Gastroesophageal sphincter (tissue), 3 donors: ENCODE data around the gene PIGX.

ENCODE experiments used
- POLR2A ChIP-seq, 2 donors: fragments of 450-650 bp; IDR thresholded peaks; one replicate each; pipeline ENCODE4 v1.6.1; 2017; ENCODE audit warnings: antibody characterized with exemption in 2 of 2, mild to moderate bottlenecking in 2 of 2, moderate library complexity in 1 of 2
- TF ChIP-seq, protein P1 (sequence below), 4 experiments: fragments of 200-600 bp in 2 of 4; fragments of 450-650 bp in 2 of 4; sonication (generic) in 1 of 4; IDR thresholded peaks; one replicate each; pipeline ENCODE4 v1.5.1; 2017 to 2019; ENCODE audit warnings: antibody characterized with exemption in 4 of 4, mild to moderate bottlenecking in 2 of 4, moderate library complexity in 2 of 4

DNA sequence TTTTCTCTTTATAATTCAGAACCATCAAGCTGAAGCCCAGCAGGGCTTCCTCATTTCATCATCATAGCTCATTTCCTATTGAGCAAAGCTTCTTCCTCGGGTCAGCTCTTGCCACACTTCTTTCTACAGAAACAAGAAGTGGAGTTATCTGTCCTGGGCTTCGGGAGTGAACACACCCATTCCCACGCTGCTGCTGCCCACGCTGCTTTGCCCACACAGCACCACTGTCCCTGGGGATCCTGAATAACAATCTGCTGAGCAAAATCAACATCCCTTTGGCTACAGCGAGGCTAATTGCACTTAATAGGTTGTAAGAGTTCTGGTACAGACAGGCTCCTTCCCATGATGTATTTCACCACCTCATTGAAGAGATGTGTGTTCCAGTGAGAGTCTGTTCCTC is 23.8 kb upstream of the PIGX start:
- TF ChIP-seq, protein P1, sequence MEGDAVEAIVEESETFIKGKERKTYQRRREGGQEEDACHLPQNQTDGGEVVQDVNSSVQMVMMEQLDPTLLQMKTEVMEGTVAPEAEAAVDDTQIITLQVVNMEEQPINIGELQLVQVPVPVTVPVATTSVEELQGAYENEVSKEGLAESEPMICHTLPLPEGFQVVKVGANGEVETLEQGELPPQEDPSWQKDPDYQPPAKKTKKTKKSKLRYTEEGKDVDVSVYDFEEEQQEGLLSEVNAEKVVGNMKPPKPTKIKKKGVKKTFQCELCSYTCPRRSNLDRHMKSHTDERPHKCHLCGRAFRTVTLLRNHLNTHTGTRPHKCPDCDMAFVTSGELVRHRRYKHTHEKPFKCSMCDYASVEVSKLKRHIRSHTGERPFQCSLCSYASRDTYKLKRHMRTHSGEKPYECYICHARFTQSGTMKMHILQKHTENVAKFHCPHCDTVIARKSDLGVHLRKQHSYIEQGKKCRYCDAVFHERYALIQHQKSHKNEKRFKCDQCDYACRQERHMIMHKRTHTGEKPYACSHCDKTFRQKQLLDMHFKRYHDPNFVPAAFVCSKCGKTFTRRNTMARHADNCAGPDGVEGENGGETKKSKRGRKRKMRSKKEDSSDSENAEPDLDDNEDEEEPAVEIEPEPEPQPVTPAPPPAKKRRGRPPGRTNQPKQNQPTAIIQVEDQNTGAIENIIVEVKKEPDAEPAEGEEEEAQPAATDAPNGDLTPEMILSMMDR (IDR thresholded peaks at IDR 0.05) = no peak
- TF ChIP-seq POLR2A (IDR thresholded peaks at IDR 0.05) = no peak
